HepG2 (cell line): Measurements from ENCODE around the gene MED15. TPM values are rescaled to one million over a fixed set of nuclear protein-coding genes. Genes with fewer than 3 reads are reported as not detected.
"Not testable (repeated sequence)": the region's sequence is repeated elsewhere in the genome, so short reads cannot be mapped to it uniquely, and the experiment has no call there.

Experiments
- ATAC-seq: fragments of 200-7000 bp; cut with Tn5 transposase; 3 replicates; pipeline ENCODE4 v1.9.1; 2020; ENCODE audit warnings: mild to moderate bottlenecking, moderate library complexity
- BruUV-seq: library from RNA; stranded (reverse); fragments of 400-500 nt; replicated peaks from 2 replicates; lab custom pipeline; 2021; lab: Mats Ljungman, UMichigan
- CTCF ChIA-PET: fragments of 300-600 bp; formaldehyde crosslinking; extraction: SDS; loops from one replicate; lab custom pipeline; 2021; ENCODE audit warnings: low total read pairs, inconsistent platforms, low intra/inter-chr PET ratio; lab: Yijun Ruan, JAX
- POLR2A ChIA-PET: fragments of 350-600 bp; sonication (Branson Sonifier 250); formaldehyde crosslinking; loops from one replicate; lab custom pipeline; 2020; ENCODE audit warnings: antibody characterized with exemption, inconsistent platforms; lab: Yijun Ruan, JAX
- DNase-seq: peaks from one replicate; pipeline ENCODE4 v3.0.0-alpha.2; 2015; ENCODE audit warnings: low spot score
- FAIRE-seq: peaks from 3 replicates; lab custom pipeline; 2011; peaks lifted over from hg19 to GRCh38; lab: Jason Lieb, UNC
- H2AFZ ChIP-seq: one replicate; pipeline ENCODE4 v1.6.1; 2011; ENCODE audit warnings: low read length, inconsistent platforms
- H3K27ac ChIP-seq: fragments of 300-600 bp; 3 replicates; pipeline ENCODE4 v1.8.0; 2011; ENCODE audit warnings: mixed run types, mild to moderate bottlenecking, mixed read lengths, low read length, inconsistent platforms; ENCODE audit not compliant: insufficient read depth; ENCODE audit errors: extremely low read length
- H3K27me3 ChIP-seq, 2 experiments: fragments of 200-600 bp in 1 of 2; 2 replicates in 1 of 2; 3 replicates in 1 of 2; pipeline versions ENCODE4 v1.6.0 to v1.8.0; 2011; ENCODE audit warnings: low read length in 2 of 2, mild to moderate bottlenecking in 2 of 2, moderate library complexity in 2 of 2, inconsistent platforms in 1 of 2; ENCODE audit not compliant: insufficient read depth in 2 of 2, control insufficient read depth in 1 of 2
- H3K36me3 ChIP-seq, 2 experiments: fragments of 200-600 bp in 1 of 2; replicated peaks in 1 of 2; 2 replicates in 1 of 2; 3 replicates in 1 of 2; pipeline versions ENCODE4 v1.5.1 to v1.8.0; 2011; ENCODE audit warnings: low read length in 2 of 2, inconsistent platforms in 1 of 2; ENCODE audit not compliant: insufficient read depth in 2 of 2, control insufficient read depth in 1 of 2
- H3K4me1 ChIP-seq: 2 replicates; pipeline ENCODE4 v1.5.1; 2012; ENCODE audit warnings: low read length, inconsistent platforms; ENCODE audit not compliant: insufficient read depth
- H3K4me2 ChIP-seq: 2 replicates; pipeline ENCODE4 v1.6.0; 2011; ENCODE audit warnings: low read depth, low read length, inconsistent platforms
- H3K4me3 ChIP-seq, 3 experiments: fragments of 200-600 bp in 1 of 3; sonication (generic), shearing (Covaris generic) in 1 of 3; replicated peaks in 1 of 3; 2 replicates each; pipeline ENCODE4 v1.5.1; 2011 to 2016; ENCODE audit warnings: low read length in 3 of 3, inconsistent platforms in 2 of 3, low read depth in 2 of 3, mild to moderate bottlenecking in 2 of 3, control low read depth in 1 of 3, mixed read lengths in 1 of 3; ENCODE audit not compliant: insufficient read depth in 1 of 3
- H3K79me2 ChIP-seq: one replicate; pipeline ENCODE4 v1.6.1; 2011; ENCODE audit warnings: low read length, inconsistent platforms; ENCODE audit not compliant: insufficient read depth
- H3K9ac ChIP-seq: 2 replicates; pipeline ENCODE4 v1.6.0; 2011; ENCODE audit warnings: mild to moderate bottlenecking, low read depth, low read length, inconsistent platforms; ENCODE audit not compliant: insufficient read depth
- H3K9me3 ChIP-seq: 2 replicates; pipeline ENCODE4 v1.5.1; 2012; ENCODE audit warnings: mild to moderate bottlenecking, low read length
- H4K20me1 ChIP-seq: 2 replicates; pipeline ENCODE4 v1.6.0; 2011; ENCODE audit warnings: inconsistent platforms, mild to moderate bottlenecking, low read length, moderate library complexity; ENCODE audit not compliant: insufficient read depth
- CEBPG ChIP-seq: IDR thresholded peaks from 2 replicates; pipeline ENCODE4 v1.6.1; 2016
- SOX5 ChIP-seq: IDR thresholded peaks from 2 replicates; pipeline ENCODE4 v1.6.1; 2016; ENCODE audit warnings: borderline replicate concordance
- ZNF224 ChIP-seq: sonication (generic); formaldehyde crosslinking; IDR thresholded peaks from 2 replicates; pipeline ENCODE4 v1.5.0; 2020; ENCODE audit warnings: mild to moderate bottlenecking, missing genetic modification reagents
- ZNF329 ChIP-seq: sonication (generic); formaldehyde crosslinking; IDR thresholded peaks from 2 replicates; pipeline ENCODE4 v1.9.0; 2021; ENCODE audit warnings: low read depth, mild to moderate bottlenecking, missing genetic modification reagents
- ZNF772 ChIP-seq: sonication (generic); formaldehyde crosslinking; IDR thresholded peaks from 2 replicates; pipeline ENCODE4 v1.5.0; 2020; ENCODE audit warnings: mild to moderate bottlenecking, missing genetic modification reagents
- WGBS: methylation state at CpG from one replicate; pipeline ENCODE4 v1.1.6; 2017; ENCODE audit warnings: low lambda C conversion rate; 5-methylcytosine and 5-hydroxymethylcytosine counted together
- in situ Hi-C: cut with HindIII; loops from 2 replicates; pipeline ENCODE4 v1.10.0; 2017; ENCODE audit warnings: low pct_unique_long_range_greater_than_20kb; ENCODE audit not compliant: extremely low pct_ligation_motif_present
- intact Hi-C: fragments of 100-400 bp; cut with micrococcal nuclease; formaldehyde crosslinking; loops from one replicate; pipeline ENCODE4 v1.10.0; 2022; ENCODE audit not compliant: unreplicated experiment
- polyA plus RNA-seq, 8 experiments: library from polyadenylated mRNA; depleted of rRNA in 3 of 8; stranded (reverse) in 7 of 8; unstranded in 1 of 8; fragments of >200 nt; fragmentation: Illumina TruSeq in 4 of 8; extraction: Trizol in 4 of 8; gene quantifications; 2 replicates each; pipeline versions ENCODE4 v1.2.1 to v1.2.3, GENCODE V29; 2011 to 2016; ENCODE audit warnings: low read depth in 4 of 8, missing spikeins in 1 of 8, mixed read lengths in 1 of 8; ENCODE audit not compliant: insufficient read depth in 1 of 8
- total RNA-seq, 5 experiments: library from RNA; depleted of rRNA; stranded (reverse); fragments of >200 nt; fragmentation: Illumina TruSeq; extraction: Trizol; gene quantifications; 2 replicates each; pipeline ENCODE4 v1.2.3, GENCODE V29; 2016; ENCODE audit warnings: low read depth in 1 of 5

The MED15 gene
- total and polyA plus RNA-seq, 2 of the 13 experiments (the other 11 are each of a cell fraction or from before 2014, with no cell fraction given), result 14.3 to 27.0 TPM

DNA sequence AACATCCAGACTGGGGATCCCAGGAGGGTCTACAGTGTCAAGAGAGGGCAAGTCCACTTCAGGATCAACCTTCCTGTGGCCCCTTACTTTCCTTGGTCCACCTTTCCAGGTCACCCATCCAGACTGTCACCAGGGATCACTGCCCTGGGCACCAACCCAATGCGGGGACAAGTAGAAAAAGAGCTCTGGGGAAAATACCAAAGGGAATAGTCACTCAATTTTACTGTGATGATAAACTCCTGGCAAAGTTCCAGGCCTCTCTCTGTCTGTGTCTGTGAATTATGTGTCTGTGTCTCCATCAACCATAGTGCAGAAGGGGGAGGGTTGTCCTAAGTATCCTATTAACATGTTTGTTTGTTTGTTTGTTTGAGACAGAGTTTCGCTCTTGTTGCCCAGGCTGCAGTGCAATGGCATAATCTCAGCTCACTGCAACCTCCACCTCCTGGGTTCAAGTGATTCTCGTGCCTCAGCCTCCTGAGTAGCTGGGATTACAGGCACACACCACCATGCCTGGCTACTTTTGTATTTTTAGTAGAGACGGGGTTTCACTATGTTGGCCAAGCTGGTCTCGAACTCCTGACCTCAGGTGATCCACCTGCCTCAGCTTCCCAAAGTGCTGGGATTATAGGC, 3.0 kb upstream of the MED15 start:
- H3K79me2 ChIP-seq, result peaks cover 20% of the 10 kb centered on the region
- H3K27ac ChIP-seq, FAIRE-seq, H4K20me1 ChIP-seq, H3K36me3 ChIP-seq, H3K9me3 ChIP-seq, H3K4me3 ChIP-seq, POLR2A ChIA-PET, H3K27me3 ChIP-seq, intact Hi-C loops, H3K4me2 ChIP-seq, H3K9ac ChIP-seq, CTCF ChIA-PET, H2AFZ ChIP-seq, BruUV-seq, DNase-seq, ATAC-seq, in situ Hi-C loops: not testable (repeated sequence)
- H3K4me1 ChIP-seq, result peaks cover 16% of the 10 kb centered on the region
- WGBS, result 63% methylated on average over 5 of the region's 5 CpGs

DNA sequence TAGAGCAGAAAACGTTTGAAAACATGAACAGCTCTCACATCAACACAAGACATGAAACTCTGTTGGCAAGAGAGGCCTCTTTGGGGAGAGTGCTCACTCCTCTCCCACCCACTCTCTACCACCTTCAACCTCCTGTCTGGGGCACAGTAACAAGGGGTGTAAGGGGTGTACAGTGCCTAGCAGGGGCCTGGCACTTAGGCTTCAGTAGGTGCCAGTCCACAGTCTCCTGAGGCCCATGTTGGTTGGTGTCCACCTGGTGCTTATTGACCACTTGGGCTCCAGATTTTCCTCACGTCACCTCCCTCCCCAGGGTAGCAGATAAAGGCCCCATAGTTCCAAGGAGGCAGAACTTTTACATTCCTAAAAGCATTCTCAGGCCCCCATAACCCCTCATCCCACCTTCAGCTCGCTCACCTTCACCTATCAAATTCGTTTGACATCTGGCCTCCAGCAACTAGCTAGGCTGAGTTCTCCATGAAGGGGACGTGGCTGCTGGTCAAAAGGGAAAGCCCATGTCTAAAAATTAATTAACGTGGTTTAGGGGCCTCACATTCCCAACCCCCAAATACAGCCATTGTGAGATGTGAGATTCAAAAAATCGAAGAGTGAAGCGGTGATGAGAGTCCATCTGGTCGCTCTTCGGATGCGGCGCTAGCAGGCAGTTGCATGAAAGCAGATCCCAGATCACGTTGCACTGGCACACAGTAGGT, 712 bp upstream of the MED15 start:
- Histone ChIP-seq H3K4me2 (peak overlapping the region; percentile 93), H3K27ac (no peak overlapping the region), H3K79me2 (peaks cover 43% of the 10 kb centered on the region), H3K9ac (peak overlapping the region; percentile 94), H3K36me3 (peaks cover 1 to 5% of the 10 kb centered on the region in 2 experiments; a peak in 1 of 5 replicates), H3K27me3 (peaks cover 0 to 4% of the 10 kb centered on the region in 2 experiments; a peak in 1 of 5 replicates), H2AFZ (peak overlapping the region; percentile 11), H3K4me1 (peaks cover 39% of the 10 kb centered on the region), H3K4me3 (peak overlapping the region; percentile 92 to 94 (median 93)), H3K9me3 (no peaks in the 10 kb centered on the region), H4K20me1 (peaks cover 27% of the 10 kb centered on the region)
- in situ Hi-C loops (no loop called here), intact Hi-C loops (no loop called here)
- ChIA-PET CTCF (no interaction called here), POLR2A (interaction anchor here (2.1 kb wide), 1 partner anchor 46 kb away, joined by 16 read pairs; no protein-coding TSS in a partner anchor)
- TF ChIP-seq CEBPG (no peak), ZNF329 (CRISPR knock-in tag) (0 out of 2 replicates have a peak, but pooled peaks have one; percentile 1), SOX5 (no peak), ZNF224 (CRISPR knock-in tag) (peak; percentile 14; the same call in 1 of the 2 replicates), ZNF772 (CRISPR knock-in tag) (peak; percentile 4; the same call in 1 of the 2 replicates)
- no peak for DNase-seq
- BruUV-seq, result no TSS peak
- WGBS, result 31% methylated on average over 10 of the region's 13 CpGs
- ATAC-seq, result no peak
- FAIRE-seq, result no peak
